GM11168 (cell line): ENCODE measurements around the gene PKIB.
"Not testable (repeated sequence)": the region's sequence is repeated elsewhere in the genome, so short reads cannot be mapped to it uniquely, and the experiment has no call there.

ENCODE experiments used
- in situ Hi-C: fragments of 300-500 bp; cut with MboI; formaldehyde crosslinking; loops from one replicate; pipeline ENCODE4 v1.12.0; 2022; ENCODE audit warnings: low sequenced_read_pairs; ENCODE audit not compliant: unreplicated experiment

PKIB gene

GRCh38 chr6:122609881-122610689 lies at the start of gene PKIB:
Gene PKIB, plus strand, starts transcription at chr6:122610405. Its CDS starts 107,390 bp downstream, at chr6:122717795.
- in situ Hi-C loops: no loop called here

- in situ Hi-C loops: no loop called here
Measured at GRCh38 chr6:122563364-122564052, 46.7 kb upstream of the PKIB start.

GRCh38 chr6:122564230-122564629 lies 46.0 kb upstream of the PKIB start:
- in situ Hi-C loops: no loop called here

GRCh38 chr6:122565708-122566107 lies 44.5 kb upstream of the PKIB start:
- in situ Hi-C loops: no loop called here

- in situ Hi-C loops: no loop called here
Measured at GRCh38 chr6:122567034-122567433, 43.2 kb upstream of the PKIB start.

GRCh38 chr6:122568350-122568749 lies 41.9 kb upstream of the PKIB start:
- in situ Hi-C loops: no loop called here

GRCh38 chr6:122568797-122569221 lies 41.4 kb upstream of the PKIB start:
- in situ Hi-C loops: no loop called here

- in situ Hi-C loops: no loop called here
Measured at GRCh38 chr6:122569230-122569771, 40.9 kb upstream of the PKIB start.

- in situ Hi-C loops: no loop called here
Measured at GRCh38 chr6:122571888-122572287, 38.3 kb upstream of the PKIB start.

- in situ Hi-C loops: no loop called here
Measured at GRCh38 chr6:122576888-122577287, 33.3 kb upstream of the PKIB start.

GRCh38 chr6:122578961-122579360 lies 31.2 kb upstream of the PKIB start:
- in situ Hi-C loops: no loop called here

GRCh38 chr6:122580737-122581136 lies 29.5 kb upstream of the PKIB start:
- in situ Hi-C loops: no loop called here

- in situ Hi-C loops: no loop called here
Measured at GRCh38 chr6:122589115-122589514, 21.1 kb upstream of the PKIB start.

- in situ Hi-C loops: not testable (repeated sequence)
Measured at GRCh38 chr6:122598295-122598694, 11.9 kb upstream of the PKIB start.

GRCh38 chr6:122604676-122605075 lies 5.5 kb upstream of the PKIB start:
- in situ Hi-C loops: no loop called here

GRCh38 chr6:122610690-122611455 lies 668 bp downstream of the PKIB start:
- in situ Hi-C loops: no loop called here

- in situ Hi-C loops: no loop called here
Measured at GRCh38 chr6:122612838-122613237, 2.6 kb downstream of the PKIB start.

GRCh38 chr6:122614303-122614702 lies 4.1 kb downstream of the PKIB start:
- in situ Hi-C loops: no loop called here

GRCh38 chr6:122615409-122615808 lies 5.2 kb downstream of the PKIB start:
- in situ Hi-C loops: no loop called here

- in situ Hi-C loops: no loop called here
Measured at GRCh38 chr6:122616877-122617276, 6.7 kb downstream of the PKIB start.

GRCh38 chr6:122619309-122619708 lies 9.1 kb downstream of the PKIB start:
- in situ Hi-C loops: no loop called here
